H9 (cell line): ENCODE results near the gene STARD3. TPM values are rescaled to one million over a fixed set of nuclear protein-coding genes. Genes with fewer than 3 reads are reported as not detected.
"Not testable (repeated sequence)": the region's sequence is repeated elsewhere in the genome, so short reads cannot be mapped to it uniquely, and the experiment has no call there.

ENCODE experiments used
- DNase-seq: peaks from one replicate; pipeline ENCODE4 v3.0.0-alpha.2; 2017
- H2AFZ ChIP-seq: one replicate; pipeline ENCODE4 v1.6.1; 2013; ENCODE audit warnings: mild to moderate bottlenecking, low read length, control low read depth, moderate library complexity
- H2AK5ac ChIP-seq: 2 replicates; pipeline ENCODE4 v1.6.1; 2013; ENCODE audit warnings: low read length, control low read depth, mixed read lengths; ENCODE audit not compliant: insufficient read length
- H2BK120ac ChIP-seq: one replicate; pipeline ENCODE4 v1.6.1; 2013; ENCODE audit warnings: low read depth, mild to moderate bottlenecking, low read length, control low read depth, inconsistent platforms; ENCODE audit not compliant: poor library complexity, severe bottlenecking
- H2BK12ac ChIP-seq: 2 replicates; pipeline ENCODE4 v1.6.1; 2013; ENCODE audit warnings: low read length, control low read depth, mixed read lengths, low read depth; ENCODE audit not compliant: insufficient read length
- H2BK15ac ChIP-seq: 2 replicates; pipeline ENCODE4 v1.6.1; 2013; ENCODE audit warnings: low read depth, low read length, control low read depth
- H2BK20ac ChIP-seq: one replicate; pipeline ENCODE4 v1.6.1; 2013; ENCODE audit warnings: low read depth, mild to moderate bottlenecking, low read length, control low read depth, inconsistent platforms; ENCODE audit not compliant: poor library complexity, severe bottlenecking
- H2BK5ac ChIP-seq: 2 replicates; pipeline ENCODE4 v1.6.1; 2013; ENCODE audit warnings: low read length, control low read depth, mixed read lengths; ENCODE audit not compliant: insufficient read length
- H3K14ac ChIP-seq: 2 replicates; pipeline ENCODE4 v1.6.1; 2013; ENCODE audit warnings: low read length, control low read depth; ENCODE audit not compliant: insufficient read depth
- H3K18ac ChIP-seq: 2 replicates; pipeline ENCODE4 v1.6.1; 2013; ENCODE audit warnings: low read depth, mild to moderate bottlenecking, mixed read lengths, low read length, control low read depth; ENCODE audit not compliant: insufficient read length
- H3K23ac ChIP-seq: 2 replicates; pipeline ENCODE4 v1.6.1; 2013; ENCODE audit warnings: low read length, control low read depth, mixed read lengths, low read depth; ENCODE audit not compliant: insufficient read length
- H3K23me2 ChIP-seq: 2 replicates; pipeline ENCODE4 v1.6.1; 2013; ENCODE audit warnings: low read depth, mild to moderate bottlenecking, mixed read lengths, low read length, control low read depth; ENCODE audit not compliant: insufficient read length, poor library complexity, severe bottlenecking
- H3K27ac ChIP-seq: 2 replicates; pipeline ENCODE4 v1.5.1; 2013; ENCODE audit warnings: low read length, control low read depth, mixed read lengths, low read depth; ENCODE audit not compliant: insufficient read length
- H3K27me3 ChIP-seq: 2 replicates; pipeline ENCODE4 v1.6.1; 2013; ENCODE audit warnings: low read length, control low read depth, inconsistent platforms; ENCODE audit not compliant: insufficient read depth
- H3K4ac ChIP-seq: 2 replicates; pipeline ENCODE4 v1.6.1; 2013; ENCODE audit warnings: low read depth, mild to moderate bottlenecking, control low read depth, inconsistent platforms, low read length, moderate library complexity
- H3K4me1 ChIP-seq: 2 replicates; pipeline ENCODE4 v1.6.1; 2013; ENCODE audit warnings: low read length, control low read depth, inconsistent platforms; ENCODE audit not compliant: insufficient read depth
- H3K4me2 ChIP-seq: 2 replicates; pipeline ENCODE4 v1.6.1; 2013; ENCODE audit warnings: low read length, control low read depth, mixed read lengths; ENCODE audit not compliant: insufficient read length, insufficient read depth
- H3K56ac ChIP-seq: 2 replicates; pipeline ENCODE4 v1.6.1; 2013; ENCODE audit warnings: low read depth, mild to moderate bottlenecking, mixed read lengths, low read length, control low read depth; ENCODE audit not compliant: insufficient read length
- H3K79me1 ChIP-seq: 2 replicates; pipeline ENCODE4 v1.6.1; 2013; ENCODE audit warnings: low read depth, mild to moderate bottlenecking, moderate library complexity, low read length, control low read depth, inconsistent platforms; ENCODE audit not compliant: insufficient read depth, poor library complexity, severe bottlenecking
- H3K79me2 ChIP-seq: 2 replicates; pipeline ENCODE4 v1.6.1; 2013; ENCODE audit warnings: low read length, control low read depth, inconsistent platforms; ENCODE audit not compliant: insufficient read depth
- H3K9ac ChIP-seq: 2 replicates; pipeline ENCODE4 v1.6.1; 2013; ENCODE audit warnings: low read length, control low read depth, mixed read lengths; ENCODE audit not compliant: insufficient read length; ENCODE audit errors: extremely low read depth
- H3K9me3 ChIP-seq: one replicate; pipeline ENCODE4 v1.6.1; 2013; ENCODE audit warnings: low read depth, low read length, inconsistent platforms; ENCODE audit not compliant: control insufficient read depth
- H3T11ph ChIP-seq: one replicate; pipeline ENCODE4 v1.6.1; 2013; ENCODE audit warnings: mild to moderate bottlenecking, low read length, control low read depth, inconsistent platforms
- H4K20me1 ChIP-seq: one replicate; pipeline ENCODE4 v1.6.1; 2013; ENCODE audit not compliant: control insufficient read depth, insufficient read length, insufficient read depth
- H4K5ac ChIP-seq: 2 replicates; pipeline ENCODE4 v1.6.1; 2013; ENCODE audit warnings: low read depth, mild to moderate bottlenecking, mixed read lengths, low read length, control low read depth; ENCODE audit not compliant: insufficient read length
- H4K8ac ChIP-seq: replicated peaks from 2 replicates; pipeline ENCODE4 v1.6.1; 2013; ENCODE audit warnings: low read length, control low read depth, mixed read lengths, low read depth; ENCODE audit not compliant: insufficient read length
- H4K91ac ChIP-seq: 2 replicates; pipeline ENCODE4 v1.6.1; 2013; ENCODE audit warnings: low read depth, mild to moderate bottlenecking, moderate library complexity, mixed read lengths, low read length, control low read depth; ENCODE audit not compliant: insufficient read length
- H3K27ac Mint-ChIP-seq, 3 experiments: 2 replicates in 2 of 3; 3 replicates in 1 of 3; pipeline ENCODE4 v1.8.0; 2020 to 2021; ENCODE audit warnings: mixed read lengths in 3 of 3, mild to moderate bottlenecking in 1 of 3, moderate library complexity in 1 of 3
- H3K27me3 Mint-ChIP-seq: 2 replicates; pipeline ENCODE4 v1.8.0; 2021; ENCODE audit warnings: low read depth, mild to moderate bottlenecking, moderate library complexity, mixed read lengths
- H3K36me3 Mint-ChIP-seq, 3 experiments: 2 replicates in 2 of 3; 3 replicates in 1 of 3; pipeline ENCODE4 v1.8.0; 2020 to 2021; ENCODE audit warnings: low read depth in 3 of 3, mixed read lengths in 3 of 3; ENCODE audit not compliant: insufficient read depth in 1 of 3
- H3K4me1 Mint-ChIP-seq, 2 experiments: 2 replicates each; pipeline ENCODE4 v1.8.0; 2020; ENCODE audit warnings: mixed read lengths in 2 of 2
- H3K4me3 Mint-ChIP-seq, 2 experiments: 2 replicates in 1 of 2; 3 replicates in 1 of 2; pipeline ENCODE4 v1.8.0; 2020 to 2021; ENCODE audit warnings: mild to moderate bottlenecking in 2 of 2, mixed read lengths in 2 of 2, moderate library complexity in 1 of 2
- H3K9me3 Mint-ChIP-seq, 2 experiments: 2 replicates in 1 of 2; 3 replicates in 1 of 2; pipeline ENCODE4 v1.8.0; 2020; ENCODE audit warnings: mild to moderate bottlenecking in 2 of 2, mixed read lengths in 2 of 2, moderate library complexity in 1 of 2
- WGBS: extraction: QIAGEN DNeasy Blood & Tissue Kit; methylation state at CpG from one replicate; pipeline ENCODE4 v1.1.7; 2013; ENCODE audit warnings: missing lambda C conversion rate, low lambda C conversion rate, mixed read lengths; ENCODE audit not compliant: insufficient read length; ENCODE audit errors: extremely low coverage; 5-methylcytosine and 5-hydroxymethylcytosine counted together
- total RNA-seq: library from RNA; stranded (reverse); gene quantifications from 2 replicates; pipeline ENCODE4 v1.2.1, GENCODE V29; 2021
- TF ChIP-seq, protein P1 (sequence below): fragments of 200-600 bp; sonication (generic); conservative IDR thresholded peaks from 3 replicates; pipeline ENCODE4 v1.8.0; 2021; ENCODE audit warnings: antibody characterized with exemption, mild to moderate bottlenecking

STARD3 gene
- total RNA-seq, 1 experiment from 2014 or later = 51.3 TPM

DNA sequence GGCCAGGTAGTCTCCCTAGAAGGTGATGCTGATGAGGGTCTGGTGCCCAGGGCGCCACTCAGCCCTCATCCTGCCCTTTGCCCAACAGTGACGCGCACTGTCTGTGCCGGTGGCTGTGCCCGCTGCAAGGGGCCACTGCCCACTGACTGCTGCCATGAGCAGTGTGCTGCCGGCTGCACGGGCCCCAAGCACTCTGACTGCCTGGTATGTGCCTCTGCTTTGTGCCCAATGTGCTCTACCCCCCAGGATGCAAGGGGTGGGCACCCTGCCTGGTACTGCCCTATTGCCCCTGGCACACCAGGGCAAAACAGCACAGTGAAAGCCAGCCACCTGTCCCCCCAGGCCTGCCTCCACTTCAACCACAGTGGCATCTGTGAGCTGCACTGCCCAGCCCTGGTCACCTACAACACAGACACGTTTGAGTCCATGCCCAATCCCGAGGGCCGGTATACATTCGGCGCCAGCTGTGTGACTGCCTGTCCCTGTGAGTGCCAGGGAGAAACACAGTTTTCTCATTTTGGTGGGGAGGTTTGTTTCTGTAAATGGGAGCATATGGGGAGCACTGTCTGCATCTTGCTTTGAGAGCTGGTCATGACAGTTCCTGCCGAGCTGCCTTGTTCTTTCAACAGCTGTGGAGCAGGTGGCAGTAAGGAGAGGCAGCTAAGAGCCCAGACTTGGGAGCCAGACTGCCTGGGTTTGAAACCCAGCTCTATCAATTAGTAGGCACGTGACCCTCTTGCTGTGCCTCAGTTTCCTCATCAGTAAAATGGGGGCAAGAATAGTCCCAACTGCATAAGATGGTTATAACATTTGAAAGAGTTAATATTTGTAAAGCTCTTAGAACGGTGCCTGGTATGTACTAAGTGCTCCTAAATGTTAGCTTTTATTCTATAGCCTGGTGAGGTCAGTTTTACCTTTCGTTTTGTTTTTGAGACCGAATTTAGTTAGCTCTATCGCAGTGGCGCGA, 73.3 kb downstream of the STARD3 start:
- H4K8ac ChIP-seq = no peak overlapping the region
- no peaks in the 10 kb centered on the region for H3K79me1 ChIP-seq
- no peak overlapping the region for H2BK20ac ChIP-seq
- no peaks in the 10 kb centered on the region for H3K9me3 Mint-ChIP-seq
- H3K4me1 ChIP-seq = no peaks in the 10 kb centered on the region; the same call in 1 of the 2 replicates
- no peak overlapping the region for H2BK5ac ChIP-seq
- peaks cover 12% of the 10 kb centered on the region; the same call in 1 of the 2 replicates for H3K79me2 ChIP-seq
- no peaks in the 10 kb centered on the region for H4K20me1 ChIP-seq
- no peak overlapping the region; a peak in 1 of 7 replicates for H3K27ac Mint-ChIP-seq
- H3K18ac ChIP-seq = no peak overlapping the region
- H3K14ac ChIP-seq = no peak overlapping the region; the same call in 1 of the 2 replicates
- TF ChIP-seq, protein P1, sequence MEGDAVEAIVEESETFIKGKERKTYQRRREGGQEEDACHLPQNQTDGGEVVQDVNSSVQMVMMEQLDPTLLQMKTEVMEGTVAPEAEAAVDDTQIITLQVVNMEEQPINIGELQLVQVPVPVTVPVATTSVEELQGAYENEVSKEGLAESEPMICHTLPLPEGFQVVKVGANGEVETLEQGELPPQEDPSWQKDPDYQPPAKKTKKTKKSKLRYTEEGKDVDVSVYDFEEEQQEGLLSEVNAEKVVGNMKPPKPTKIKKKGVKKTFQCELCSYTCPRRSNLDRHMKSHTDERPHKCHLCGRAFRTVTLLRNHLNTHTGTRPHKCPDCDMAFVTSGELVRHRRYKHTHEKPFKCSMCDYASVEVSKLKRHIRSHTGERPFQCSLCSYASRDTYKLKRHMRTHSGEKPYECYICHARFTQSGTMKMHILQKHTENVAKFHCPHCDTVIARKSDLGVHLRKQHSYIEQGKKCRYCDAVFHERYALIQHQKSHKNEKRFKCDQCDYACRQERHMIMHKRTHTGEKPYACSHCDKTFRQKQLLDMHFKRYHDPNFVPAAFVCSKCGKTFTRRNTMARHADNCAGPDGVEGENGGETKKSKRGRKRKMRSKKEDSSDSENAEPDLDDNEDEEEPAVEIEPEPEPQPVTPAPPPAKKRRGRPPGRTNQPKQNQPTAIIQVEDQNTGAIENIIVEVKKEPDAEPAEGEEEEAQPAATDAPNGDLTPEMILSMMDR = no peak
- no peaks in the 10 kb centered on the region for H3K9me3 ChIP-seq
- no CpG with 5 or more reads among the region's 20 CpGs for WGBS
- H2BK15ac ChIP-seq = no peak overlapping the region
- no peaks in the 10 kb centered on the region for H3K27me3 ChIP-seq
- H2AFZ ChIP-seq = no peak overlapping the region
- no peak overlapping the region for H4K5ac ChIP-seq
- no peak overlapping the region for H2AK5ac ChIP-seq
- no peak for DNase-seq
- no peak overlapping the region for H4K91ac ChIP-seq
- no peak overlapping the region for H2BK120ac ChIP-seq
- H3K23me2 ChIP-seq = no peaks in the 10 kb centered on the region
- no peak overlapping the region for H2BK12ac ChIP-seq
- H3K27ac ChIP-seq = no peak overlapping the region
- H3K27me3 Mint-ChIP-seq = no peaks in the 10 kb centered on the region; the same call in 1 of the 2 replicates
- H3K4me1 Mint-ChIP-seq = peaks cover 7 to 8% of the 10 kb centered on the region in 2 experiments
- no peak overlapping the region for H3K4me2 ChIP-seq
- H3T11ph ChIP-seq = no peak overlapping the region
- no peak overlapping the region for H3K4ac ChIP-seq
- H3K36me3 Mint-ChIP-seq = peaks cover 66 to 82% (median 76%) of the 10 kb centered on the region in 3 experiments; a peak in 6 of 7 replicates
- no peak overlapping the region for H3K23ac ChIP-seq
- no peak overlapping the region for H3K56ac ChIP-seq
- no peak overlapping the region for H3K4me3 Mint-ChIP-seq
- H3K9ac ChIP-seq = no peak overlapping the region

DNA sequence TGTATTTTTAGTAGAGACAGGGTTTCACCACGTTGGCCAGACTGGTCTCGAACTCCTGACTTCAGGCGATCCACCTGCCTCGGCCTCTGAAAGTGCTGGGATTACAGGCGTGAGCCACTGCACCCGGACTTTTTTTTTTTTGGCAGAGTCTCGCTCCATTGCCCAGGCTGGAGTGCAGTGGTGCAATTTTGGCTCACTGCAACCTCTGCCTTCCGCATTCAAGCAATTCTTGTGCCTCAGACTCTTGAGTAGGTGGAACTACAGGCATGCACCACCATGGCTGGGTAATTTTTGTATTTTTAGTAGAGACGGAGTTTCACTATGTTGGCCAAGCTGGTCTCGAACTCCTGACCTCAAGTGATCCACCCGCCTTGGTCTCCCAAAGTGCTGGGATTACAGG, 74.1 kb downstream of the STARD3 start:
- not testable (repeated sequence) for H3K27me3 ChIP-seq, H3T11ph ChIP-seq, H4K5ac ChIP-seq, H4K20me1 ChIP-seq, H3K79me1 ChIP-seq, H3K4me1 ChIP-seq, H3K14ac ChIP-seq, H3K23me2 ChIP-seq, H3K27ac ChIP-seq, H3K4me2 ChIP-seq, H3K9me3 Mint-ChIP-seq, H3K4me1 Mint-ChIP-seq, H3K18ac ChIP-seq, H3K4me3 Mint-ChIP-seq, H3K23ac ChIP-seq, H3K9me3 ChIP-seq, DNase-seq, H2BK5ac ChIP-seq, H2BK15ac ChIP-seq, H2BK120ac ChIP-seq, H2AK5ac ChIP-seq, H3K4ac ChIP-seq, H4K8ac ChIP-seq, H2BK12ac ChIP-seq, H3K9ac ChIP-seq, H2BK20ac ChIP-seq, H3K27ac Mint-ChIP-seq, H3K56ac ChIP-seq, H4K91ac ChIP-seq, H3K27me3 Mint-ChIP-seq, H3K79me2 ChIP-seq, H2AFZ ChIP-seq
- peaks cover 73 to 90% (median 83%) of the 10 kb centered on the region in 3 experiments; a peak in 6 of 7 replicates for H3K36me3 Mint-ChIP-seq
- WGBS = no CpG with 5 or more reads among the region's 11 CpGs
